ENCODE results near the gene TSBP1. TPM values are rescaled to one million over a fixed set of nuclear protein-coding genes. Genes with fewer than 3 reads are reported as not detected.
A peak's percentile ranks its signal among the peaks of the same experiment; 100 is the strongest.

TSBP1 gene
- total and polyA plus RNA-seq, 12 donors = not detected

DNA sequence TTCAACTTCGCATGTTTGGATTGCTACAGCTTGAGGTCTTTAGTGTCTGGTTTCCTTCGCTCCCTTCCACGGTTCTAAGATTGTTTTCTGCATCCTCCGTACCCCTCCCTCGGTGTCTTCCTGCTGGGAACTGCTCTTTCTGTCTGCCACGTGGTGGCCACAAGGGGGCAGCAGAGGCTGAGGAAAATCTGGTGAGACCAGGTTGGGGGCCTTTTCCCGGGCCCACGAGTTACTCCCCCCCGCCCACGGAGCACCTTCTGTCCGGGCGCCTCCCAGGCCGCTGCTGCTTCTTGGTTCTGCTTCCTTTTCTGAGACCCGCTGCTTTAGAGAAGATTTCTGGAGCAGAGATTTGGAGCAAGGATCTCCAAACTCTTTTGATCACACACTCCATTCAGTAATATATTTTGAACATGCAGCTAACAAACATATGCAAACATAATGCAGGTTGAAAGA lies 126.7 kb downstream of the TSBP1 start:
- Histone ChIP-seq H3K4me1 (replicated peaks in 1 of 2) (no peaks in the 10 kb centered on the region), H3K9me3 (replicated peaks in 1 of 3) (no peaks in the 10 kb centered on the region), H3K27ac (peak overlapping the region in 2 of 5 donors; percentile 29 to 64), H3K27me3 (no peaks in the 10 kb centered on the region), H3K36me3 (replicated peaks in 1 of 2) (no peaks in the 10 kb centered on the region), H3K4me3 (no peak overlapping the region)
- peak; percentile 64 to 88 (median 79) for DNase-seq
- intact Hi-C loops (cut with DNase I) = loop anchor here (10.0 kb wide), 2 partner anchors 170 to 550 kb away; no protein-coding TSS in a partner anchor
- TF ChIP-seq POLR2A (IDR thresholded peaks at IDR 0.05) (no peak), CTCF (IDR thresholded peaks at IDR 0.05) (peak; percentile 83 to 97 (median 91))
- 0 to 1% (median 1%) methylated on average over 14 of the region's 14 CpGs for WGBS, 4 donors

- H3K36me3 ChIP-seq (replicated peaks in 1 of 2) = no peaks in the 10 kb centered on the region
- H3K27ac ChIP-seq = peak overlapping the region in 2 of 5 donors; percentile 64 to 65
- H3K9me3 ChIP-seq (replicated peaks in 1 of 3) = no peaks in the 10 kb centered on the region
- 60 to 84% (median 76%) methylated on average over 4 of the region's 4 CpGs for WGBS, 4 donors
- intact Hi-C loops (cut with DNase I) = loop anchor here (10.0 kb wide), 2 partner anchors 171 to 551 kb away; no protein-coding TSS in a partner anchor
- no peak overlapping the region for H3K4me3 ChIP-seq
- peak in 2 of 7 donors; percentile 10 to 31 for DNase-seq
- TF ChIP-seq POLR2A (IDR thresholded peaks at IDR 0.05) (no peak), CTCF (IDR thresholded peaks at IDR 0.05) (no peak)
- H3K4me1 ChIP-seq (replicated peaks in 1 of 2) = no peaks in the 10 kb centered on the region
- no peaks in the 10 kb centered on the region for H3K27me3 ChIP-seq
Measured at GRCh38 chr6:32244270-32244669, 127.4 kb downstream of the TSBP1 start.

Small RNAs within 50 kb of the gene (small RNA-seq; reads per million reads assigned to genes)
- 0 reads per million in 2 donors for gene RNU6-603P

Other genes with a start within 250 kb of the TSBP1 start
- 100 to 1,000 TPM in 2 of 9 donors, 10 to 100 TPM in 7; 17.7 to 109 (median 35.7) TPM for gene ATF6B, start 243.7 kb downstream of the TSBP1 start, total RNA-seq
- 100 to 1,000 TPM in 1 of 3 donors, 10 to 100 TPM in 2; 42.3 to 136 (median 67.3) TPM for gene ATF6B, start 243.7 kb downstream of the TSBP1 start, polyA plus RNA-seq
- 1 to 10 TPM; 1.6 to 8.9 (median 5.9) TPM for gene FKBPL, start 241.6 kb downstream of the TSBP1 start, total RNA-seq
- 1 to 10 TPM; 4.9 to 6.1 (median 6.0) TPM for gene FKBPL, start 241.6 kb downstream of the TSBP1 start, polyA plus RNA-seq
- 1 to 10 TPM in 6 of 9 donors, under 1 TPM in 2, not detected in 1; 0.22 to 4.8 (median 2.0) TPM for gene PRRT1, start 220.0 kb downstream of the TSBP1 start, total RNA-seq
- gene PRRT1, start 220.0 kb downstream of the TSBP1 start, polyA plus RNA-seq = 10 to 100 TPM in 2 of 3 donors, 1 to 10 TPM in 1; 1.6 to 26.0 (median 14.7) TPM
- 10 to 100 TPM; 10.4 to 33.6 (median 30.1) TPM for gene PPT2, start 217.8 kb downstream of the TSBP1 start, total RNA-seq
- gene PPT2, start 217.8 kb downstream of the TSBP1 start, polyA plus RNA-seq = 10 to 100 TPM; 15.8 to 19.9 (median 16.5) TPM
- 10 to 100 TPM in 3 of 9 donors, 1 to 10 TPM in 6; 1.3 to 22.1 (median 8.7) TPM for gene EGFL8, start 207.3 kb downstream of the TSBP1 start, total RNA-seq
- gene EGFL8, start 207.3 kb downstream of the TSBP1 start, polyA plus RNA-seq = 100 to 1,000 TPM in 1 of 3 donors, 10 to 100 TPM in 1, 1 to 10 TPM in 1; 4.6 to 103 (median 54.4) TPM
- gene AGPAT1, start 195.8 kb downstream of the TSBP1 start, total RNA-seq = 10 to 100 TPM; 51.9 to 91.9 (median 66.9) TPM
- 10 to 100 TPM; 63.5 to 75.8 (median 70.1) TPM for gene AGPAT1, start 195.8 kb downstream of the TSBP1 start, polyA plus RNA-seq
- 100 to 1,000 TPM in 7 of 9 donors, 10 to 100 TPM in 2; 90.6 to 146 (median 115) TPM for gene RNF5, start 193.5 kb downstream of the TSBP1 start, total RNA-seq
- gene RNF5, start 193.5 kb downstream of the TSBP1 start, polyA plus RNA-seq = 100 to 1,000 TPM in 1 of 3 donors, 10 to 100 TPM in 2; 47.2 to 120 (median 93.2) TPM
- 1 to 10 TPM in 8 of 9 donors, not detected in 1; 1.4 to 9.7 (median 3.1) TPM for gene AGER, start 187.7 kb downstream of the TSBP1 start, total RNA-seq
- gene AGER, start 187.7 kb downstream of the TSBP1 start, polyA plus RNA-seq = 10 to 100 TPM in 2 of 3 donors, 1 to 10 TPM in 1; 1.7 to 63.9 (median 18.1) TPM
- 100 to 1,000 TPM in 1 of 9 donors, 10 to 100 TPM in 8; 34.4 to 109 (median 53.3) TPM for gene PBX2, start 181.7 kb downstream of the TSBP1 start, total RNA-seq
- 100 to 1,000 TPM in 1 of 3 donors, 10 to 100 TPM in 2; 46.6 to 211 (median 85.1) TPM for gene PBX2, start 181.7 kb downstream of the TSBP1 start, polyA plus RNA-seq
- 10 to 100 TPM in 8 of 9 donors, 1 to 10 TPM in 1; 3.8 to 40.3 (median 17.6) TPM for gene GPSM3, start 179.3 kb downstream of the TSBP1 start, total RNA-seq
- gene GPSM3, start 179.3 kb downstream of the TSBP1 start, polyA plus RNA-seq = 10 to 100 TPM in 2 of 3 donors, 1 to 10 TPM in 1; 4.8 to 32.2 (median 15.9) TPM
- gene NOTCH4, start 147.8 kb downstream of the TSBP1 start, total RNA-seq = 10 to 100 TPM in 8 of 9 donors, 1 to 10 TPM in 1; 7.1 to 34.4 (median 17.6) TPM
- gene NOTCH4, start 147.8 kb downstream of the TSBP1 start, polyA plus RNA-seq = 100 to 1,000 TPM in 1 of 3 donors, 10 to 100 TPM in 1, 1 to 10 TPM in 1; 9.1 to 136 (median 54.2) TPM
- under 1 TPM in 1 of 9 donors, not detected in 8; 0.31 TPM for gene BTNL2, start 35.3 kb upstream of the TSBP1 start, total RNA-seq
- not detected for gene BTNL2, start 35.3 kb upstream of the TSBP1 start, polyA plus RNA-seq
- 1,000 to 10,000 TPM in 1 of 9 donors, 100 to 1,000 TPM in 7, 10 to 100 TPM in 1; 36.8 to 1,447 (median 612) TPM for gene HLA-DRA, start 68.0 kb upstream of the TSBP1 start, total RNA-seq
- 100 to 1,000 TPM; 101 to 572 (median 129) TPM for gene HLA-DRA, start 68.0 kb upstream of the TSBP1 start, polyA plus RNA-seq
- gene HLA-DRB5, start 158.4 kb upstream of the TSBP1 start, total RNA-seq = 100 to 1,000 TPM in 2 of 9 donors, 10 to 100 TPM in 3, 1 to 10 TPM in 1, under 1 TPM in 1, not detected in 2; 0.55 to 694 (median 29.5) TPM
- 10 to 100 TPM in 1 of 3 donors, under 1 TPM in 2; 0.34 to 27.2 (median 0.48) TPM for gene HLA-DRB5, start 158.4 kb upstream of the TSBP1 start, polyA plus RNA-seq
- gene HLA-DRB1, start 217.9 kb upstream of the TSBP1 start, total RNA-seq = 100 to 1,000 TPM in 6 of 9 donors, 10 to 100 TPM in 3; 14.8 to 627 (median 152) TPM
- 100 to 1,000 TPM in 1 of 3 donors, 10 to 100 TPM in 2; 33.1 to 104 (median 69.2) TPM for gene HLA-DRB1, start 217.9 kb upstream of the TSBP1 start, polyA plus RNA-seq